GM12878 (cell line): ENCODE results near the gene NISCH. TPM values are rescaled to one million over a fixed set of nuclear protein-coding genes. Genes with fewer than 3 reads are reported as not detected.

ENCODE experiments used
- ATAC-seq: fragments of 200-7000 bp; cut with Tn5 transposase; 3 replicates; pipeline ENCODE4 v1.9.1; 2020; ENCODE audit warnings: mild to moderate bottlenecking, moderate library complexity
- BruUV-seq: library from RNA; stranded (reverse); fragments of 400-500 nt; replicated peaks from 2 replicates; lab custom pipeline; 2021; lab: Mats Ljungman, UMichigan
- CTCF ChIA-PET: fragments of 300-600 bp; sonication (Branson Sonifier 250); formaldehyde crosslinking; extraction: SDS; loops from one replicate; lab custom pipeline; 2021; ENCODE audit warnings: inconsistent platforms; lab: Yijun Ruan, JAX
- POLR2A ChIA-PET: fragments of 350-600 bp; formaldehyde crosslinking; extraction: SDS; loops from one replicate; lab custom pipeline; 2021; ENCODE audit warnings: inconsistent platforms; lab: Charles Lee
- RAD21 ChIA-PET: fragments of 300-600 bp; sonication (Branson Sonifier 250); formaldehyde crosslinking; loops from one replicate; lab custom pipeline; 2023; ENCODE audit warnings: antibody characterized with exemption; ENCODE audit not compliant: unreplicated experiment; lab: Charles Lee
- SMC1A ChIA-PET: fragments of 300-600 bp; sonication (Branson Sonifier 250); formaldehyde crosslinking; loops from one replicate; lab custom pipeline; 2023; ENCODE audit not compliant: unreplicated experiment, uncharacterized antibody; lab: Charles Lee
- DNase-seq: peaks from one replicate; pipeline ENCODE4 v3.0.0-alpha.2; 2011; ENCODE audit warnings: low read depth, low spot score
- FAIRE-seq: peaks from 3 replicates; lab custom pipeline; 2011; peaks lifted over from hg19 to GRCh38; lab: Jason Lieb, UNC
- H2AFZ ChIP-seq: 2 replicates; pipeline ENCODE4 v1.6.0; 2011; ENCODE audit warnings: low read depth, low read length, control low read depth; ENCODE audit not compliant: control insufficient read depth
- H3K27ac ChIP-seq: 2 replicates; pipeline ENCODE4 v1.5.1; 2011; ENCODE audit warnings: control low read depth; ENCODE audit not compliant: control insufficient read depth, insufficient read depth
- H3K27me3 ChIP-seq, 2 experiments: replicated peaks in 1 of 2; 2 replicates each; pipeline versions ENCODE4 v1.6.0 to v1.6.1; 2011; ENCODE audit warnings: low read length in 1 of 2; ENCODE audit not compliant: control insufficient read depth in 2 of 2, insufficient read depth in 2 of 2
- H3K36me3 ChIP-seq, 2 experiments: 2 replicates each; pipeline ENCODE4 v1.5.1; 2011; ENCODE audit warnings: low read length in 1 of 2; ENCODE audit not compliant: control insufficient read depth in 2 of 2, insufficient read depth in 2 of 2
- H3K4me1 ChIP-seq: 2 replicates; pipeline ENCODE4 v1.6.1; 2011; ENCODE audit warnings: mild to moderate bottlenecking, low read length, moderate library complexity, mixed read lengths; ENCODE audit not compliant: control insufficient read depth, insufficient read depth
- H3K4me2 ChIP-seq: 2 replicates; pipeline ENCODE4 v1.6.0; 2011; ENCODE audit warnings: control low read depth; ENCODE audit not compliant: control insufficient read depth, insufficient read depth
- H3K4me3 ChIP-seq: fragments of 200-600 bp; sonication (generic); 2 replicates; pipeline ENCODE4 v1.5.1; 2016
- H3K79me2 ChIP-seq: 2 replicates; pipeline ENCODE4 v1.6.0; 2011; ENCODE audit warnings: low read length; ENCODE audit not compliant: control insufficient read depth, insufficient read depth
- H3K9ac ChIP-seq: 2 replicates; pipeline ENCODE4 v1.8.0; 2011; ENCODE audit warnings: low read length, control low read depth, mixed read lengths; ENCODE audit not compliant: control insufficient read depth, insufficient read depth
- H3K9me3 ChIP-seq: replicated peaks from 3 replicates; pipeline ENCODE4 v1.5.1; 2011; ENCODE audit warnings: mild to moderate bottlenecking, low read length; ENCODE audit not compliant: control insufficient read depth, insufficient read depth
- H4K20me1 ChIP-seq: 2 replicates; pipeline ENCODE4 v1.6.0; 2011; ENCODE audit not compliant: control insufficient read depth, insufficient read depth
- E4F1 ChIP-seq: fragments of 450-650 bp; IDR thresholded peaks from 2 replicates; pipeline ENCODE4 v1.6.1; 2018; ENCODE audit warnings: borderline replicate concordance, mild to moderate bottlenecking; ENCODE audit not compliant: partially characterized antibody
- FOXK2 ChIP-seq: fragments of 450-650 bp; IDR thresholded peaks from 2 replicates; pipeline ENCODE4 v1.6.1; 2017; ENCODE audit warnings: mild to moderate bottlenecking, moderate library complexity
- GABPA ChIP-seq: IDR thresholded peaks from 2 replicates; pipeline ENCODE4 v1.6.1; 2014; ENCODE audit warnings: antibody characterized with exemption, low read depth, mild to moderate bottlenecking, inconsistent platforms
- HSF1 ChIP-seq: fragments of 150-350 bp; IDR thresholded peaks from 2 replicates; pipeline ENCODE4 v1.6.1; 2014; ENCODE audit warnings: mild to moderate bottlenecking, low read depth, low read length
- NFIC ChIP-seq: IDR thresholded peaks from 2 replicates; pipeline ENCODE4 v1.6.1; 2012; ENCODE audit warnings: low read depth, mild to moderate bottlenecking, inconsistent platforms, low read length, moderate library complexity
- RB1 ChIP-seq: fragments of 450-650 bp; formaldehyde crosslinking; IDR thresholded peaks from 2 replicates; pipeline ENCODE4 v1.6.1; 2017; ENCODE audit warnings: mild to moderate bottlenecking, borderline replicate concordance
- RUNX3 ChIP-seq: IDR thresholded peaks from 2 replicates; pipeline ENCODE4 v1.6.1; 2012; ENCODE audit warnings: low read length, inconsistent platforms
- ZBTB33 ChIP-seq: fragments of 450-650 bp; IDR thresholded peaks from 2 replicates; pipeline ENCODE4 v1.6.1; 2017; ENCODE audit warnings: mild to moderate bottlenecking
- WGBS: methylation state at CpG from one replicate; pipeline ENCODE4 v1.1.6; 2016; ENCODE audit warnings: low lambda C conversion rate; ENCODE audit not compliant: insufficient replicate concordance, insufficient coverage; ENCODE audit errors: missing lambda C conversion rate; 5-methylcytosine and 5-hydroxymethylcytosine counted together
- in situ Hi-C: fragments of 300-500 bp; cut with MboI; formaldehyde crosslinking; loops from 9 replicates; pipeline ENCODE4 v1.14.3; 2018; ENCODE audit warnings: mixed read lengths
- intact Hi-C: fragments of 100-400 bp; cut with micrococcal nuclease; formaldehyde crosslinking; loops from one replicate; pipeline ENCODE4 v1.14.2; 2022; ENCODE audit not compliant: unreplicated experiment
- polyA plus RNA-seq, 11 experiments: library from polyadenylated mRNA; depleted of rRNA in 4 of 11; unstranded in 6 of 11; stranded (reverse) in 5 of 11; fragments of >200 nt; fragmentation: Nextera tagmentation in 4 of 11; fragmentation: Illumina TruSeq in 1 of 11; extraction: Ambion mirVana in 4 of 11; extraction: Trizol in 1 of 11; gene quantifications; 1 replicate in 1 of 11; 2 replicates in 10 of 11; pipeline versions ENCODE4 v1.2.1 to v1.2.3, GENCODE V29; 2011 to 2016; ENCODE audit warnings: inconsistent platforms in 2 of 11, missing spikeins in 2 of 11, low read depth in 1 of 11
- total RNA-seq, 4 experiments: library from RNA; depleted of rRNA in 3 of 4; stranded (reverse); fragments of >200 nt in 3 of 4; fragmentation: Illumina TruSeq in 1 of 4; extraction: Trizol in 1 of 4; gene quantifications; 2 replicates each; pipeline versions ENCODE4 v1.2.1 to v1.2.3, GENCODE V29; 2013 to 2021

Gene NISCH
- total and polyA plus RNA-seq, 10 of the 15 experiments (the other 5 are each of a cell fraction or from before 2014, with no cell fraction given), result 0.76 to 52.5 (median 24.6) TPM

- RAD21 ChIA-PET, result no interaction called here
These were observed 12.8 kb upstream of the NISCH start for GRCh38 chr3:52442409-52443267.

GRCh38 chr3:52443268-52443610, 12.2 kb upstream of the NISCH start:
- no peaks in the 10 kb centered on the region for H3K27me3 ChIP-seq
- POLR2A ChIA-PET, result no interaction called here
- RAD21 ChIA-PET, result no interaction called here
- no peaks in the 10 kb centered on the region for H3K79me2 ChIP-seq
- no peak overlapping the region for H3K9ac ChIP-seq
- H3K4me1 ChIP-seq, result no peaks in the 10 kb centered on the region
- WGBS, result 43% methylated on average over 8 of the region's 8 CpGs
- intact Hi-C loops (no loop called here), in situ Hi-C loops (no loop called here)
- H2AFZ ChIP-seq, result no peak overlapping the region
- BruUV-seq, result no TSS peak
- no peak for ATAC-seq
- H4K20me1 ChIP-seq, result no peaks in the 10 kb centered on the region
- H3K27ac ChIP-seq, result no peak overlapping the region
- SMC1A ChIA-PET, result no interaction called here
- FAIRE-seq, result no peak
- no peaks in the 10 kb centered on the region for H3K36me3 ChIP-seq
- H3K4me3 ChIP-seq, result no peak overlapping the region
- CTCF ChIA-PET, result interaction anchor here (1.0 kb wide), 1 partner anchor 104 kb away, joined by 4 read pairs; no protein-coding TSS in a partner anchor
- DNase-seq, result no peak
- H3K9me3 ChIP-seq, result no peaks in the 10 kb centered on the region
- no peak overlapping the region for H3K4me2 ChIP-seq
- TF ChIP-seq NFIC, result no peak
- TF ChIP-seq E4F1, result no peak
- no peak for TF ChIP-seq FOXK2
- TF ChIP-seq RUNX3, result no peak
- TF ChIP-seq ZBTB33, result no peak
- TF ChIP-seq RB1, result no peak

More at GRCh38 chr3:52442409-52443267, 12.8 kb upstream of the NISCH start:
- ChIA-PET SMC1A (no interaction called here), CTCF (no interaction called here), POLR2A (no interaction called here)
- Histone ChIP-seq H3K79me2 (no peaks in the 10 kb centered on the region), H3K27me3 (no peaks in the 10 kb centered on the region), H3K9ac (no peak overlapping the region), H4K20me1 (no peaks in the 10 kb centered on the region), H3K4me1 (no peaks in the 10 kb centered on the region), H3K9me3 (no peaks in the 10 kb centered on the region), H3K4me3 (no peak overlapping the region), H3K27ac (no peak overlapping the region), H3K4me2 (no peak overlapping the region), H2AFZ (no peak overlapping the region), H3K36me3 (no peaks in the 10 kb centered on the region)
- DNase-seq (no peak), FAIRE-seq (no peak), ATAC-seq (no peak)
- TF ChIP-seq HSF1 (no peak), GABPA (no peak)
- intact Hi-C loops (no loop called here), in situ Hi-C loops (no loop called here)
- no TSS peak for BruUV-seq
- WGBS, result 49% methylated on average over 15 of the region's 16 CpGs
